ENCODE data around the gene CYP2J2.

GRCh38 chr1:59917026-59917784 is 9.4 kb downstream of the CYP2J2 start:
- TF ChIP-seq, protein P1, sequence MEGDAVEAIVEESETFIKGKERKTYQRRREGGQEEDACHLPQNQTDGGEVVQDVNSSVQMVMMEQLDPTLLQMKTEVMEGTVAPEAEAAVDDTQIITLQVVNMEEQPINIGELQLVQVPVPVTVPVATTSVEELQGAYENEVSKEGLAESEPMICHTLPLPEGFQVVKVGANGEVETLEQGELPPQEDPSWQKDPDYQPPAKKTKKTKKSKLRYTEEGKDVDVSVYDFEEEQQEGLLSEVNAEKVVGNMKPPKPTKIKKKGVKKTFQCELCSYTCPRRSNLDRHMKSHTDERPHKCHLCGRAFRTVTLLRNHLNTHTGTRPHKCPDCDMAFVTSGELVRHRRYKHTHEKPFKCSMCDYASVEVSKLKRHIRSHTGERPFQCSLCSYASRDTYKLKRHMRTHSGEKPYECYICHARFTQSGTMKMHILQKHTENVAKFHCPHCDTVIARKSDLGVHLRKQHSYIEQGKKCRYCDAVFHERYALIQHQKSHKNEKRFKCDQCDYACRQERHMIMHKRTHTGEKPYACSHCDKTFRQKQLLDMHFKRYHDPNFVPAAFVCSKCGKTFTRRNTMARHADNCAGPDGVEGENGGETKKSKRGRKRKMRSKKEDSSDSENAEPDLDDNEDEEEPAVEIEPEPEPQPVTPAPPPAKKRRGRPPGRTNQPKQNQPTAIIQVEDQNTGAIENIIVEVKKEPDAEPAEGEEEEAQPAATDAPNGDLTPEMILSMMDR (optimal IDR thresholded peaks at IDR 0.05 in 1 of 3, IDR thresholded peaks at IDR 0.05 in 1 of 3, conservative IDR thresholded peaks at IDR 0.05 in 1 of 3; ENCODE audit: extremely low read depth in 1 of 3, insufficient read depth in 2 of 3, low read length in 3 of 3), result no peak
- TF ChIP-seq EZH2 (IDR thresholded peaks at IDR 0.05; ENCODE audit: low read length), result no peak

Data from keratinocyte (primary cell).